Measurements from ENCODE around the gene BCAS1.

The BCAS1 gene

GRCh38 chr20:53907968-53908751, 162.2 kb downstream of the BCAS1 start:
- no peaks in the 10 kb centered on the region for H4K20me1 ChIP-seq (ENCODE audit: insufficient read depth, low read length)
- no peak overlapping the region for H3K4me3 ChIP-seq (ENCODE audit: low read length)
- no peaks in the 10 kb centered on the region for H3K36me3 ChIP-seq (replicated peaks; ENCODE audit: insufficient read depth, low read length)
- DNase-seq: no peak
- no peaks in the 10 kb centered on the region for H3K27me3 ChIP-seq (replicated peaks; ENCODE audit: insufficient read depth, low read length)
- H3K9ac ChIP-seq (ENCODE audit: low read length): no peak overlapping the region
- no peak overlapping the region for H3K4me2 ChIP-seq (ENCODE audit: low read depth, low read length)
- H2AFZ ChIP-seq (ENCODE audit: low read length): no peak overlapping the region
- no peaks in the 10 kb centered on the region for H3K9me2 ChIP-seq (replicated peaks; ENCODE audit: insufficient read depth, low read length)
- H3K4me1 ChIP-seq (ENCODE audit: low read length): 0 out of 2 replicates have a peak, but pooled peaks cover 6% of the 10 kb centered on the region
- TF ChIP-seq EZH2 (optimal IDR thresholded peaks at IDR 0.05; ENCODE audit: low read depth, low read length) (no peak), EZH2phosphoT487 (IDR thresholded peaks at IDR 0.05; ENCODE audit: low read length) (no peak), CTCF (IDR thresholded peaks at IDR 0.05; ENCODE audit: low read length) (no peak)
- no peaks in the 10 kb centered on the region for H3K9me3 ChIP-seq (replicated peaks; ENCODE audit: insufficient read depth, low read length)
- no peak overlapping the region for H3K27ac ChIP-seq (ENCODE audit: low read length)
- no peaks in the 10 kb centered on the region for H3K79me2 ChIP-seq (ENCODE audit: low read length)
- no peaks in the 10 kb centered on the region for H3F3A ChIP-seq (ENCODE audit: insufficient read depth, low read length)

GRCh38 chr20:53905820-53906191, 164.6 kb downstream of the BCAS1 start:
- Histone ChIP-seq H3K27me3 (replicated peaks; ENCODE audit: insufficient read depth, low read length) (no peaks in the 10 kb centered on the region), H3F3A (ENCODE audit: insufficient read depth, low read length) (no peaks in the 10 kb centered on the region), H3K36me3 (replicated peaks; ENCODE audit: insufficient read depth, low read length) (no peaks in the 10 kb centered on the region), H3K27ac (ENCODE audit: low read length) (no peak overlapping the region), H3K9ac (ENCODE audit: low read length) (no peak overlapping the region), H3K9me3 (replicated peaks; ENCODE audit: insufficient read depth, low read length) (no peaks in the 10 kb centered on the region), H4K20me1 (ENCODE audit: insufficient read depth, low read length) (no peaks in the 10 kb centered on the region), H3K9me2 (replicated peaks; ENCODE audit: insufficient read depth, low read length) (no peaks in the 10 kb centered on the region), H2AFZ (ENCODE audit: low read length) (no peak overlapping the region), H3K4me3 (ENCODE audit: low read length) (no peak overlapping the region), H3K4me1 (ENCODE audit: low read length) (0 out of 2 replicates have a peak, but pooled peaks cover 6% of the 10 kb centered on the region), H3K79me2 (ENCODE audit: low read length) (no peaks in the 10 kb centered on the region), H3K4me2 (ENCODE audit: low read depth, low read length) (no peak overlapping the region)
- TF ChIP-seq EZH2phosphoT487 (IDR thresholded peaks at IDR 0.05; ENCODE audit: low read length) (no peak), CTCF (IDR thresholded peaks at IDR 0.05; ENCODE audit: low read length) (no peak), EZH2 (optimal IDR thresholded peaks at IDR 0.05; ENCODE audit: low read depth, low read length) (no peak)
- DNase-seq: no peak

- H3K4me1 ChIP-seq (ENCODE audit: low read length): peaks cover 9% of the 10 kb centered on the region
- no peak overlapping the region for H3K27ac ChIP-seq (ENCODE audit: low read length)
Observed at GRCh38 chr20:53905019-53905819, 165.2 kb downstream of the BCAS1 start.

More at GRCh38 chr20:53905019-53905819, 165.2 kb downstream of the BCAS1 start:
- H3K36me3 ChIP-seq (replicated peaks; ENCODE audit: insufficient read depth, low read length): no peaks in the 10 kb centered on the region
- DNase-seq: no peak
- TF ChIP-seq EZH2phosphoT487 (IDR thresholded peaks at IDR 0.05; ENCODE audit: low read length): no peak
- no peak for TF ChIP-seq EZH2 (optimal IDR thresholded peaks at IDR 0.05; ENCODE audit: low read depth, low read length)
- no peak for TF ChIP-seq CTCF (IDR thresholded peaks at IDR 0.05; ENCODE audit: low read length)
- H3K9me3 ChIP-seq (replicated peaks; ENCODE audit: insufficient read depth, low read length): no peaks in the 10 kb centered on the region
- H3K4me2 ChIP-seq (ENCODE audit: low read depth, low read length): no peak overlapping the region
- H4K20me1 ChIP-seq (ENCODE audit: insufficient read depth, low read length): no peaks in the 10 kb centered on the region
- H3F3A ChIP-seq (ENCODE audit: insufficient read depth, low read length): no peaks in the 10 kb centered on the region
- H2AFZ ChIP-seq (ENCODE audit: low read length): no peak overlapping the region
- H3K9ac ChIP-seq (ENCODE audit: low read length): no peak overlapping the region
- H3K9me2 ChIP-seq (replicated peaks; ENCODE audit: insufficient read depth, low read length): no peaks in the 10 kb centered on the region
- no peaks in the 10 kb centered on the region for H3K79me2 ChIP-seq (ENCODE audit: low read length)
- H3K4me3 ChIP-seq (ENCODE audit: low read length): no peak overlapping the region
- H3K27me3 ChIP-seq (replicated peaks; ENCODE audit: insufficient read depth, low read length): no peaks in the 10 kb centered on the region
